OCI-LY7 (cell line): Measurements from ENCODE around the gene LIMS1.

Experiments
- EZH2phosphoT487 ChIP-seq: fragments of 200-600 bp; sonication (generic); IDR thresholded peaks from 2 replicates; pipeline ENCODE4 v1.6.1; 2018; ENCODE audit warnings: low read depth, borderline replicate concordance, mild to moderate bottlenecking, mixed run types, antibody characterized with exemption, low read length, moderate library complexity, mixed read lengths
- TF ChIP-seq, protein P1 (sequence below): fragments of 200-600 bp; sonication (generic); conservative IDR thresholded peaks from 2 replicates; pipeline ENCODE4 v1.5.1; 2014; ENCODE audit warnings: mild to moderate bottlenecking, antibody characterized with exemption, low read length, moderate library complexity, mixed read lengths

DNA sequence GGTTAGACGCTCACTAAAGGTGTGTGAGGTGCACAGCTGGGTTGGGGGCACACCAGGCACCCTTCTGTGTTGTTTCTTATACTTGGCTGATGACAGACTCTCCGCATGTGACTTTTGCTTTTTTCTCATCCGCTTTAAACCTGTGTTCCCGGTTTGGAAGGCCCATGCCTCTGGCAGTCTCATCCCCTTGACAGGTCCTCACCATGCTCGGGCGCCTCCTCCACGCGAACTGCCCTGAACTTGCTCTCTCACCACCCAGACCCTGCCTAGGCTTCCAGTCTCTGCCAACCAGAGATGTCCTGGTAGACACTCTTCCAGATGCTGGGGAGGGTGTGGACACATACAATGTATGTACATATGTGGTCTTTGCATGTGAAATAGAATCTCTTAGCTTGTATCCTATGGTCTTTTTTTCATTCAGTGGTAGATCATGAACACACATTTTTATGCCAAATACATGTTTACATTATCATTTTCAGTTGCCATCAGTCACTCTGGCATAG lies 79.8 kb downstream of the LIMS1 start:
- TF ChIP-seq, protein P1, sequence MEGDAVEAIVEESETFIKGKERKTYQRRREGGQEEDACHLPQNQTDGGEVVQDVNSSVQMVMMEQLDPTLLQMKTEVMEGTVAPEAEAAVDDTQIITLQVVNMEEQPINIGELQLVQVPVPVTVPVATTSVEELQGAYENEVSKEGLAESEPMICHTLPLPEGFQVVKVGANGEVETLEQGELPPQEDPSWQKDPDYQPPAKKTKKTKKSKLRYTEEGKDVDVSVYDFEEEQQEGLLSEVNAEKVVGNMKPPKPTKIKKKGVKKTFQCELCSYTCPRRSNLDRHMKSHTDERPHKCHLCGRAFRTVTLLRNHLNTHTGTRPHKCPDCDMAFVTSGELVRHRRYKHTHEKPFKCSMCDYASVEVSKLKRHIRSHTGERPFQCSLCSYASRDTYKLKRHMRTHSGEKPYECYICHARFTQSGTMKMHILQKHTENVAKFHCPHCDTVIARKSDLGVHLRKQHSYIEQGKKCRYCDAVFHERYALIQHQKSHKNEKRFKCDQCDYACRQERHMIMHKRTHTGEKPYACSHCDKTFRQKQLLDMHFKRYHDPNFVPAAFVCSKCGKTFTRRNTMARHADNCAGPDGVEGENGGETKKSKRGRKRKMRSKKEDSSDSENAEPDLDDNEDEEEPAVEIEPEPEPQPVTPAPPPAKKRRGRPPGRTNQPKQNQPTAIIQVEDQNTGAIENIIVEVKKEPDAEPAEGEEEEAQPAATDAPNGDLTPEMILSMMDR: no peak
- TF ChIP-seq EZH2phosphoT487: no peak
